PC-9 (cell line): ENCODE results near the gene UNC13D. TPM values are rescaled to one million over a fixed set of nuclear protein-coding genes. Genes with fewer than 3 reads are reported as not detected.

Source experiments
- BruUV-seq: library from RNA; stranded (reverse); fragments of 400-500 nt; replicated peaks from 2 replicates; lab custom pipeline; 2021; lab: Mats Ljungman, UMichigan
- CTCF ChIA-PET: fragments of 300-600 bp; sonication (Branson Sonifier 250); formaldehyde crosslinking; loops from one replicate; lab custom pipeline; 2022; ENCODE audit warnings: antibody characterized with exemption; lab: Charles Lee
- POLR2A ChIA-PET: fragments of 300-600 bp; sonication (Branson Sonifier 250); formaldehyde crosslinking; loops from one replicate; lab custom pipeline; 2022; ENCODE audit warnings: antibody characterized with exemption; ENCODE audit not compliant: unreplicated experiment; lab: Charles Lee
- DNase-seq, 2 experiments: peaks; one replicate each; pipeline versions ENCODE4 v3.0.0 to v3.0.0-alpha.2; 2015 to 2022; ENCODE audit warnings: mixed read lengths in 1 of 2
- H2AFZ ChIP-seq: fragments of 200-600 bp; sonication (generic); 2 replicates; pipeline ENCODE4 v1.8.1; 2017; ENCODE audit warnings: antibody characterized with exemption
- H3F3A ChIP-seq: fragments of 200-600 bp; sonication (generic); 2 replicates; pipeline ENCODE4 v1.8.1; 2017; ENCODE audit warnings: antibody characterized with exemption, mild to moderate bottlenecking, low read depth; ENCODE audit not compliant: insufficient read depth
- H3K27ac ChIP-seq: fragments of 200-600 bp; sonication (generic); 2 replicates; pipeline ENCODE4 v1.6.1; 2016; ENCODE audit warnings: mixed run types
- H3K27me3 ChIP-seq: fragments of 200-600 bp; sonication (generic); 2 replicates; pipeline ENCODE4 v1.6.1; 2016; ENCODE audit warnings: low read depth, mixed run types; ENCODE audit not compliant: insufficient read depth
- H3K36me3 ChIP-seq: fragments of 200-600 bp; sonication (generic); 2 replicates; pipeline ENCODE4 v1.6.1; 2016; ENCODE audit warnings: low read depth, mixed run types
- H3K4me1 ChIP-seq: fragments of 200-600 bp; sonication (generic); replicated peaks from 2 replicates; pipeline ENCODE4 v1.6.1; 2016; ENCODE audit warnings: mixed run types; ENCODE audit not compliant: insufficient read depth
- H3K4me2 ChIP-seq: fragments of 200-600 bp; sonication (generic); 2 replicates; pipeline ENCODE4 v1.6.1; 2017; ENCODE audit warnings: mixed run types
- H3K4me3 ChIP-seq: fragments of 200-600 bp; sonication (generic); 2 replicates; pipeline ENCODE4 v1.6.1; 2016; ENCODE audit warnings: mixed run types
- H3K79me2 ChIP-seq: fragments of 200-600 bp; sonication (generic); 2 replicates; pipeline ENCODE4 v1.6.1; 2017; ENCODE audit warnings: low read depth, mixed run types
- H3K9me2 ChIP-seq: fragments of 200-600 bp; sonication (generic); 2 replicates; pipeline ENCODE4 v1.8.1; 2017; ENCODE audit warnings: mild to moderate bottlenecking; ENCODE audit not compliant: insufficient read depth
- H3K9me3 ChIP-seq: fragments of 200-600 bp; sonication (generic); 2 replicates; pipeline ENCODE4 v1.8.1; 2016; ENCODE audit warnings: low read depth; ENCODE audit not compliant: insufficient read depth
- H4K20me1 ChIP-seq: fragments of 200-600 bp; sonication (generic); 2 replicates; pipeline ENCODE4 v1.8.1; 2017; ENCODE audit not compliant: insufficient read depth
- EZH2 ChIP-seq: fragments of 200-600 bp; sonication (generic); IDR thresholded peaks from 2 replicates; pipeline ENCODE4 v1.8.0; 2017; ENCODE audit warnings: antibody characterized with exemption, low read depth
- intact Hi-C: fragments of 100-400 bp; cut with micrococcal nuclease; formaldehyde crosslinking; loops from one replicate; pipeline ENCODE4 v1.10.0; 2022; ENCODE audit not compliant: unreplicated experiment
- total RNA-seq: library from RNA; stranded (reverse); gene quantifications from 2 replicates; pipeline ENCODE4 v1.2.3, GENCODE V29; 2021
- TF ChIP-seq, protein P1 (sequence below): fragments of 200-600 bp; sonication (generic); conservative IDR thresholded peaks from 2 replicates; pipeline ENCODE4 v1.6.1; 2017; ENCODE audit warnings: mixed run types, antibody characterized with exemption, mild to moderate bottlenecking, moderate library complexity

The UNC13D gene
- total RNA-seq, 1 experiment from 2014 or later: 94.4 TPM

DNA sequence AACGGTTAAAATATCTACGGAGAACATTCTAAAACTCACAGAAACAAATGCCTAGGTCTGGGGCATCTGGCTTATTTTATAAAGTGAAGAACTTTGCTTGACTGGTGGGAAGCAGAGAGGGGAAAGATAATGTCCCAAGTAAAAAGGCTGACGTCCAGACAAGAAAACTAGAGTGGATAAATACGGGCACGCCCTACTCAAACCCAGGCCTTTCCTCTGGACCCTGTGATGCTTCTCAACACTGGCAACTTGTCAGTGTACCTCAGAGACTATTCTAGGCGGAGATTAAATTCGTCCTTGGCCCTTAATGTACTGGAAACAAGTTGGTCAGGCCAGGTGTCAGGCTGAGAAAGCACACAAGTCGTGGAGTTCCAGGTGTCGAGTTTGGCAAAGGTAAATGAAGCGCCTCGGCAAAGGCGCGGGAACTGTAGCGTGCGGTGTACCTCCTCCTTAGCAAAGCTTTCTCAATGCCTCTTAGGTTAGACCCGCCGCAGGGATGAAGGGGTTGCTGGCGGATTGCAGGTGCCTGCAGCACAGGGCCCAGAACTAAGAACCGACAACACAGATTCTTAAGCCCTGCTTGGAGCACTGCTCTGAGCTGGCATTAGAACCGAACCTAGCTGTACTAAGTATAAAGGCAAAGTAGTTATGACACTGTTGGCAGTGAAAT is 60.3 kb downstream of the UNC13D start:
- DNase-seq: no peak
- peaks cover 34% of the 10 kb centered on the region for H3F3A ChIP-seq
- peaks cover 2% of the 10 kb centered on the region for H4K20me1 ChIP-seq
- H3K9me2 ChIP-seq: no peaks in the 10 kb centered on the region
- no peaks in the 10 kb centered on the region for H3K27me3 ChIP-seq
- H3K79me2 ChIP-seq: peaks cover 43% of the 10 kb centered on the region
- BruUV-seq: no TSS peak
- peak overlapping the region; percentile 72 for H3K4me3 ChIP-seq
- peak overlapping the region; percentile 86 for H2AFZ ChIP-seq
- ChIA-PET POLR2A (interaction anchor here (0.6 to 1.0 kb wide), 6 partner anchors 34 to 569 kb away, joined by 3 to 11 read pairs (median 4); partner anchors contain the start of genes TRIM65 and WBP2), CTCF (interaction anchor here (0.6 to 1.3 kb wide), 6 partner anchors 72 to 941 kb away, joined by 3 to 7 read pairs (median 4); partner anchors contain the start of genes SMIM5, TRIM47 and WBP2)
- intact Hi-C loops: loop anchor here (1.0 to 2.0 kb wide), 2 partner anchors 61 to 92 kb away; partner anchors contain the start of gene UNC13D
- peak overlapping the region; percentile 95 for H3K4me2 ChIP-seq
- H3K4me1 ChIP-seq: peaks cover 52% of the 10 kb centered on the region
- H3K36me3 ChIP-seq: no peaks in the 10 kb centered on the region
- no peak for TF ChIP-seq EZH2
- TF ChIP-seq, protein P1, sequence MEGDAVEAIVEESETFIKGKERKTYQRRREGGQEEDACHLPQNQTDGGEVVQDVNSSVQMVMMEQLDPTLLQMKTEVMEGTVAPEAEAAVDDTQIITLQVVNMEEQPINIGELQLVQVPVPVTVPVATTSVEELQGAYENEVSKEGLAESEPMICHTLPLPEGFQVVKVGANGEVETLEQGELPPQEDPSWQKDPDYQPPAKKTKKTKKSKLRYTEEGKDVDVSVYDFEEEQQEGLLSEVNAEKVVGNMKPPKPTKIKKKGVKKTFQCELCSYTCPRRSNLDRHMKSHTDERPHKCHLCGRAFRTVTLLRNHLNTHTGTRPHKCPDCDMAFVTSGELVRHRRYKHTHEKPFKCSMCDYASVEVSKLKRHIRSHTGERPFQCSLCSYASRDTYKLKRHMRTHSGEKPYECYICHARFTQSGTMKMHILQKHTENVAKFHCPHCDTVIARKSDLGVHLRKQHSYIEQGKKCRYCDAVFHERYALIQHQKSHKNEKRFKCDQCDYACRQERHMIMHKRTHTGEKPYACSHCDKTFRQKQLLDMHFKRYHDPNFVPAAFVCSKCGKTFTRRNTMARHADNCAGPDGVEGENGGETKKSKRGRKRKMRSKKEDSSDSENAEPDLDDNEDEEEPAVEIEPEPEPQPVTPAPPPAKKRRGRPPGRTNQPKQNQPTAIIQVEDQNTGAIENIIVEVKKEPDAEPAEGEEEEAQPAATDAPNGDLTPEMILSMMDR: no peak
- no peaks in the 10 kb centered on the region for H3K9me3 ChIP-seq
- H3K27ac ChIP-seq: peak overlapping the region; percentile 94

DNA sequence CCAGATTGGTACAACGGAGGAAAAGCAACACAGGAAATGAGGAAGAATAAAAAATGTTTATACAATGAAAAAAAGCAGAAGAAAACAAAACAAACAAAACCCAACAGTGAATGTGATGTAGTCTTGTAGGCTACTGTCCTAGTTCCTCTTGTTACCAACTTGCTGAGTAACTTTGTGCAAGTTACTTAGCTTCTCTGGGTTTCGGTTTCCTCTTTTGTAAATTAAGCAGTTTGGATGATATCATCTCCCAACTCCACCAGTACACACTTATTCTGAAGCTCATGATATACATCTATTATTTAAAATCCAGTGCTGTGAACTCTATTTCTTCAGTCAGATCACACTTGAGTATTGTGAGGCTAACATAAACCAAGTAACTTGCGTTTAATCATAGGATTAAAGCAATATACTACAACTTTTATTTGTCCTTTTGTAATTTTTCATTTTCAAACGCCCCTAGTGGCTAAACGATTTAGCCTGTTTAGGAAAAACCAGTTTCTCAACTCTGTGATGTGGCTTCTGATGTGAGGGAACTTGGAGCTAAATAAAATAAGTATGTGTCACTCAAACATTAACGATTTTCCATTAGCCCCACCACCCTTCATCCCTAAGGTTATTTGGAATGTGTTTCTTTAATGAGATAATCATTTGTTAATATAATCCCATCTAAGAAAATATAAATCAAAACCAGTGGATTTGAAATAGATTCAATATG is 61.0 kb downstream of the UNC13D start:
- H3K4me2 ChIP-seq: peak overlapping the region; percentile 95
- ChIA-PET POLR2A (interaction anchor here (0.7 to 1.0 kb wide), 4 partner anchors 72 to 96 kb away, joined by 3 to 15 read pairs (median 8); partner anchors contain the start of gene WBP2), CTCF (interaction anchor here (0.6 to 1.3 kb wide), 8 partner anchors 44 to 941 kb away, joined by 3 to 7 read pairs (median 3); partner anchors contain the start of genes SMIM5, TRIM47 and WBP2)
- no peaks in the 10 kb centered on the region for H3K9me3 ChIP-seq
- peaks cover 45% of the 10 kb centered on the region for H3K79me2 ChIP-seq
- H4K20me1 ChIP-seq: peaks cover 9% of the 10 kb centered on the region
- peak overlapping the region; percentile 72 for H3K4me3 ChIP-seq
- TF ChIP-seq EZH2: no peak
- TF ChIP-seq, protein P1: peak; percentile 84
- H3K27ac ChIP-seq: peak overlapping the region; percentile 94
- H3K9me2 ChIP-seq: no peaks in the 10 kb centered on the region
- peak overlapping the region; percentile 39; the same call in 1 of the 2 replicates for H2AFZ ChIP-seq
- H3F3A ChIP-seq: peaks cover 42% of the 10 kb centered on the region
- no peaks in the 10 kb centered on the region for H3K27me3 ChIP-seq
- intact Hi-C loops: no loop called here
- peak in 1 of 2 experiments; percentile 82 for DNase-seq
- H3K4me1 ChIP-seq: peaks cover 52% of the 10 kb centered on the region
- peaks cover 7% of the 10 kb centered on the region for H3K36me3 ChIP-seq
- no TSS peak for BruUV-seq
